Thoracic aorta (tissue), 2 donors: ENCODE results near the gene CGB8. TPM values are rescaled to one million over a fixed set of nuclear protein-coding genes. Genes with fewer than 3 reads are reported as not detected.
"Not testable (repeated sequence)": the region's sequence is repeated elsewhere in the genome, so short reads cannot be mapped to it uniquely, and the experiment has no call there.

Experiments used
- ATAC-seq: fragments of 150-250 bp; one replicate; pipeline ENCODE4 v1.8.0; 2017; ENCODE audit warnings: low read depth; ENCODE audit not compliant: insufficient number of reproducible peaks, low FRiP score
- DNase-seq: peaks from one replicate; pipeline ENCODE4 v3.0.0-alpha.2; 2020; ENCODE audit warnings: low spot score
- H3K27ac ChIP-seq, 2 donors: fragments of 200-600 bp; sonication (generic); 1 replicate in 1 of 2; 2 replicates in 1 of 2; pipeline ENCODE4 v1.5.1; 2016; ENCODE audit warnings: mild to moderate bottlenecking in 2 of 2, moderate library complexity in 2 of 2
- H3K27me3 ChIP-seq: fragments of 200-600 bp; sonication (generic); replicated peaks from 2 replicates; pipeline ENCODE4 v1.6.0; 2016; ENCODE audit warnings: mild to moderate bottlenecking; ENCODE audit not compliant: insufficient read depth
- H3K36me3 ChIP-seq: fragments of 200-600 bp; sonication (generic); one replicate; pipeline ENCODE4 v1.5.1; 2016
- H3K4me1 ChIP-seq, 2 donors: fragments of 200-600 bp; sonication (generic); 1 replicate in 1 of 2; 2 replicates in 1 of 2; pipeline versions ENCODE4 v1.5.1 to v1.6.0; 2016; ENCODE audit warnings: low read depth in 2 of 2, mild to moderate bottlenecking in 1 of 2; ENCODE audit not compliant: control insufficient read depth in 1 of 2
- H3K4me3 ChIP-seq: fragments of 200-600 bp; sonication (generic); 2 replicates; pipeline ENCODE4 v1.5.1; 2016; ENCODE audit warnings: mild to moderate bottlenecking
- H3K9me3 ChIP-seq: fragments of 200-600 bp; sonication (generic); 2 replicates; pipeline ENCODE4 v1.5.1; 2016
- CTCF ChIP-seq: fragments of 200-600 bp; sonication (generic); IDR thresholded peaks from one replicate; pipeline ENCODE4 v1.5.1; 2019; ENCODE audit warnings: antibody characterized with exemption
- total RNA-seq, 2 donors: library from RNA; depleted of rRNA; stranded (reverse); fragments of >200 nt; gene quantifications; one replicate each; pipeline versions ENCODE4 v1.1.0 to v1.2.3, GENCODE V29; 2016

Gene CGB8
- total RNA-seq, 2 donors from 2014 or later: not detected

- no peaks in the 10 kb centered on the region for H3K27me3 ChIP-seq
- no peak for ATAC-seq
- H3K4me1 ChIP-seq: peaks cover 3 to 17% of the 10 kb centered on the region in 2 donors
- no peak overlapping the region for H3K4me3 ChIP-seq
- no peak for TF ChIP-seq CTCF
- no peak overlapping the region for H3K27ac ChIP-seq
- H3K9me3 ChIP-seq: no peaks in the 10 kb centered on the region
- DNase-seq: no peak
- H3K36me3 ChIP-seq: no peaks in the 10 kb centered on the region
These were observed 12.5 kb upstream of the CGB8 start for GRCh38 chr19:49061445-49061844.

- Histone ChIP-seq H3K27me3 (no peaks in the 10 kb centered on the region), H3K36me3 (no peaks in the 10 kb centered on the region), H3K27ac (no peak overlapping the region), H3K4me1 (peaks cover 3 to 18% of the 10 kb centered on the region in 2 donors), H3K9me3 (no peaks in the 10 kb centered on the region), H3K4me3 (no peak overlapping the region)
- TF ChIP-seq CTCF: no peak
- ATAC-seq (no peak), DNase-seq (no peak)
These were observed 12.1 kb upstream of the CGB8 start for GRCh38 chr19:49061000-49061399.

GRCh38 chr19:49059053-49059452 lies 10.1 kb upstream of the CGB8 start:
- H3K27ac ChIP-seq: no peak overlapping the region
- H3K27me3 ChIP-seq: no peaks in the 10 kb centered on the region
- no peak for ATAC-seq

GRCh38 chr19:49058562-49058961 lies 9.7 kb upstream of the CGB8 start:
- DNase-seq (no peak), ATAC-seq (no peak)
- no peak for TF ChIP-seq CTCF
- Histone ChIP-seq H3K4me3 (no peak overlapping the region), H3K27ac (no peak overlapping the region), H3K36me3 (no peaks in the 10 kb centered on the region), H3K9me3 (no peaks in the 10 kb centered on the region), H3K27me3 (no peaks in the 10 kb centered on the region), H3K4me1 (peaks cover 3 to 18% of the 10 kb centered on the region in 2 donors)

More at GRCh38 chr19:49059053-49059452, 10.1 kb upstream of the CGB8 start:
- Histone ChIP-seq H3K36me3 (no peaks in the 10 kb centered on the region), H3K4me1 (peaks cover 3 to 18% of the 10 kb centered on the region in 2 donors), H3K4me3 (no peak overlapping the region), H3K9me3 (no peaks in the 10 kb centered on the region)
- TF ChIP-seq CTCF: no peak
- no peak for DNase-seq

GRCh38 chr19:49057636-49058234 lies 8.8 kb upstream of the CGB8 start, which contains the start of gene CGB7:
Gene CGB7, minus strand, starts transcription at chr19:49057749. Its CDS starts 2,374 bp downstream, at chr19:49055375.
- DNase-seq: peak; percentile 22
- Histone ChIP-seq H3K4me1 (peaks cover 3 to 18% of the 10 kb centered on the region in 2 donors), H3K27me3 (no peaks in the 10 kb centered on the region), H3K9me3 (no peaks in the 10 kb centered on the region), H3K36me3 (no peaks in the 10 kb centered on the region), H3K27ac (no peak within 1 kb of the TSS), H3K4me3 (peak within 1 kb of the TSS; percentile 89)
- ATAC-seq: no peak
- no peak for TF ChIP-seq CTCF

DNA sequence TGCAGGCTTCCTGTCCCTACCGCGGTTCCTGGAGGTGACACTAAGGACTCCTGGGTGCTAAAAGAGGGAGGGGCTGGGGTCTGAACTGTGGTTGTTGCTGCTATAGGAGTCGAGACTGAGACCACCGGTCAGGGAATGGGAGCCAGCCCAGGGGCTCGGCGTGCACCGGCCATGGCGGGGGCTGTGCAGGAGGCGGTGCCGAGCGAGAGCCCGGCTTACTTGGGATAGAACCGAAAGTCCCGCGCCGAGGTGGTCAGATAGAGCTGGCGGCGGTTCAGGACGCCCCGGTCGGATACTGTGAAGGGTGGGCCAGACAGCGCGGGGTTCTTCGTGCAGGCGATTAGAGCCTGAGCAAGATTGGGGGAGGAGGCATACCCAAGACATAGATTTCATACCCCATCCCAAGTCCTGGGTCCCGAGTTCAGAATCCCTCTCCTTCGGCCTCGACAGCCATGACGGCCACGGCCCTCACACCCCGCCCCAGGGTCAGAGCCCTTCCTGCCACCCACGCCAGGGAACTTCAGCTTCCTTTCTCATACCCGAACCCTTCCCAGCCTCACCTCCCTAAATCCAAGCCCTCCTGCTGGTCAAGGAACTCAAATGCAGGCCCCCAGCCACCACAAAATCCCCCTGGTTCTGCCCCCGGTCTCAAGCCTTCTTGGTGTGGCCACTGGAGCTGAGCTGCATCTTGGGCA lies 8.1 kb upstream of the CGB8 start:
- H3K4me3 ChIP-seq: peak overlapping the region; percentile 89
- DNase-seq, ATAC-seq: not testable (repeated sequence)

More for the DNA sequence above, 8.1 kb upstream of the CGB8 start:
- not testable (repeated sequence) for H3K27ac ChIP-seq, H3K27me3 ChIP-seq, H3K9me3 ChIP-seq, H3K36me3 ChIP-seq
- peaks cover 3 to 18% of the 10 kb centered on the region in 2 donors for H3K4me1 ChIP-seq
